K562 (cell line): Measurements from ENCODE around the gene RNASE13. TPM values are rescaled to one million over a fixed set of nuclear protein-coding genes. Genes with fewer than 3 reads are reported as not detected.

Experiments used
- ARID4B ChIP-seq: sonication (generic); formaldehyde crosslinking; IDR thresholded peaks from 2 replicates; pipeline ENCODE4 v1.8.0; 2022; ENCODE audit warnings: mild to moderate bottlenecking, missing genetic modification reagents
- DNMT1 ChIP-seq: fragments of 450-650 bp; IDR thresholded peaks from 2 replicates; pipeline ENCODE4 v1.6.1; 2016; ENCODE audit warnings: antibody characterized with exemption, mild to moderate bottlenecking
- E2F8 ChIP-seq: fragments of 450-650 bp; IDR thresholded peaks from 2 replicates; pipeline ENCODE4 v1.7.1; 2018; ENCODE audit warnings: mild to moderate bottlenecking, low read depth; ENCODE audit not compliant: partially characterized antibody
- HNRNPUL1 ChIP-seq: fragments of 200-400 bp; formaldehyde crosslinking; IDR thresholded peaks from 2 replicates; pipeline ENCODE4 v1.6.1; 2017; ENCODE audit warnings: low read length
- HOMEZ ChIP-seq: fragments of 250-450 bp; sonication (Bioruptor Pico); IDR thresholded peaks from 2 replicates; pipeline ENCODE4 v1.4.0; 2020; ENCODE audit warnings: mild to moderate bottlenecking, moderate library complexity
- KDM4B ChIP-seq, 2 experiments: fragments of 450-650 bp in 1 of 2; sonication (generic) in 1 of 2; IDR thresholded peaks; 2 replicates each; pipeline ENCODE4 v1.6.1; 2016 to 2017; ENCODE audit warnings: borderline replicate concordance in 2 of 2, antibody characterized with exemption in 1 of 2, low read depth in 1 of 2, mild to moderate bottlenecking in 1 of 2
- LEF1 ChIP-seq: fragments of 450-650 bp; IDR thresholded peaks from 2 replicates; pipeline ENCODE4 v1.6.1; 2016; ENCODE audit warnings: mild to moderate bottlenecking
- THRB ChIP-seq: fragments of 450-650 bp; formaldehyde crosslinking; conservative IDR thresholded peaks from 2 replicates; pipeline ENCODE4 v1.4.0; 2022; ENCODE audit warnings: mild to moderate bottlenecking, missing genetic modification characterization
- UBTF ChIP-seq, 2 experiments: IDR thresholded peaks; 2 replicates each; pipeline ENCODE4 v1.6.1; 2012; ENCODE audit warnings: improper control_type of control experiment in 2 of 2, low read depth in 2 of 2, low read length in 2 of 2, borderline replicate concordance in 1 of 2
- ZBTB43 ChIP-seq: sonication (generic); formaldehyde crosslinking; IDR thresholded peaks from 2 replicates; pipeline ENCODE4 v1.8.0; 2023; ENCODE audit warnings: mild to moderate bottlenecking, missing genetic modification reagents
- ZNF23 ChIP-seq: fragments of 250-450 bp; sonication (Bioruptor Pico); IDR thresholded peaks from 2 replicates; pipeline ENCODE4 v1.4.0; 2020; ENCODE audit warnings: mild to moderate bottlenecking
- ZNF589 ChIP-seq: fragments of 200-800 bp; sonication (Bioruptor generic); IDR thresholded peaks from 2 replicates; pipeline ENCODE4 v1.6.1; 2016; ENCODE audit warnings: low read depth, missing genetic modification characterization, missing compliant biosample characterization
- ZNF778 ChIP-seq: fragments of 450-650 bp; formaldehyde crosslinking; IDR thresholded peaks from 2 replicates; pipeline ENCODE4 v1.4.0; 2020; ENCODE audit warnings: mild to moderate bottlenecking, moderate library complexity
- polyA plus RNA-seq, 8 experiments: library from polyadenylated mRNA; depleted of rRNA in 4 of 8; stranded (reverse) in 5 of 8; unstranded in 3 of 8; fragments of >200 nt; fragmentation: Nextera tagmentation in 2 of 8; fragmentation: Illumina TruSeq in 1 of 8; extraction: Ambion mirVana in 2 of 8; extraction: Trizol in 1 of 8; gene quantifications; 2 replicates each; pipeline versions ENCODE4 v1.2.1 to v1.2.3, GENCODE V29; 2011 to 2014; ENCODE audit warnings: inconsistent platforms in 1 of 8, missing spikeins in 1 of 8
- total RNA-seq, 7 experiments: library from RNA; depleted of rRNA in 6 of 7; stranded (reverse); fragments of >200 nt in 6 of 7; fragmentation: Illumina TruSeq in 2 of 7; extraction: Trizol in 2 of 7; gene quantifications; 2 replicates each; pipeline versions ENCODE4 v1.2.1 to v1.2.3, GENCODE V29; 2011 to 2021; ENCODE audit warnings: low replicate concordance in 1 of 7

Gene RNASE13
- total and polyA plus RNA-seq, 9 of the 15 experiments (the other 6 are each of a cell fraction or from before 2014, with no cell fraction given): not detected

GRCh38 chr14:21026988-21027315 lies 7.7 kb downstream of the RNASE13 start (continued):
- TF ChIP-seq THRB (CRISPR knock-in tag) (no peak), UBTF (IDR thresholded peaks at IDR 0.05; ENCODE audit: borderline replicate concordance in 1 of 2, low read depth in 2 of 2, low read length in 2 of 2) (0 out of 4 replicates have a peak, but pooled peaks of 1 of the 2 experiments have one; percentile 26), HOMEZ (no peak), DNMT1 (no peak), ZBTB43 (CRISPR knock-in tag) (no peak), HNRNPUL1 (no peak), ARID4B (CRISPR knock-in tag) (no peak), LEF1 (peak; percentile 63; the same call in 1 of the 2 replicates), ZNF23 (CRISPR knock-in tag) (no peak), KDM4B (IDR thresholded peaks at IDR 0.05; ENCODE audit: borderline replicate concordance in 2 of 2, low read depth in 1 of 2) (no peak), ZNF778 (no peak), E2F8 (no peak), ZNF589 (CRISPR knock-in tag) (no peak)
